HT1080 (cell line): ENCODE data around the gene SLC19A1. TPM values are rescaled to one million over a fixed set of nuclear protein-coding genes. Genes with fewer than 3 reads are reported as not detected.

Experiments
- DNase-seq: peaks from one replicate; pipeline ENCODE4 v3.0.0-alpha.2; 2015; ENCODE audit warnings: low read depth
- polyA plus RNA-seq, 2 experiments: library from polyadenylated mRNA; depleted of rRNA; stranded (reverse); fragments of >200 nt; gene quantifications; 2 replicates each; pipeline ENCODE4 v1.2.3, GENCODE V29; 2015
- total RNA-seq: library from RNA; depleted of rRNA; stranded (reverse); fragments of >200 nt; shearing (Covaris generic); gene quantifications from 2 replicates; pipeline ENCODE4 v1.2.3, GENCODE V29; 2014; rRNA removed

Gene SLC19A1
- total RNA-seq = 32.6 and 46.8 TPM in 2 replicates
- polyA plus RNA-seq (2015; cell fraction: cytosol; rRNA removed) = 31.0 and 36.3 TPM in 2 replicates
- 49.5 and 52.0 TPM in 2 replicates for polyA plus RNA-seq (2015; cell fraction: nucleus; rRNA removed)

DNA sequence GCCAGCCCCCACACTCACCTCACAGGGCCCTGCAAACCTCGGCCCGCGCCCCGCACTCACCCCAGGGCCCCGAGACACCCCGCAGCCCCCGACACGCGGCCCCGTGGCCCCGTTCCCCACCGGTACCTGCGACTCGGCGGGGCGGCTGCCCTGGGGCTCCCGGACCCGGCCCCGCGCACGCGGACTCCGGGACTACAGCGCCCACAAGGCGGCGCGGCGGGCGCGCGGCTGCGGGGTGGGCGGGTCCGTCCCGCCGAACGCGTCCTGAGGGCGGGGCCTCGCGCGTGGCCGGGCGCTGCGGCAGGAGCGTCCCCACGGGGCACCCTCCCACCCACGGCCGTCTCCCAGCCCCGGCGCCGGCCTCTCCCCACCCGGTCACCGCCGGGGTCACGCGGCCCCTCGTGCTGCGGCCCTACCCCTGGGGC, at the start of gene SLC19A1:
SLC19A1 (minus strand) TSS at position 199 of the 425 bp plus-strand sequence. CDS start 4,481 bp downstream, outside the sequence.
- no peak for DNase-seq

DNA sequence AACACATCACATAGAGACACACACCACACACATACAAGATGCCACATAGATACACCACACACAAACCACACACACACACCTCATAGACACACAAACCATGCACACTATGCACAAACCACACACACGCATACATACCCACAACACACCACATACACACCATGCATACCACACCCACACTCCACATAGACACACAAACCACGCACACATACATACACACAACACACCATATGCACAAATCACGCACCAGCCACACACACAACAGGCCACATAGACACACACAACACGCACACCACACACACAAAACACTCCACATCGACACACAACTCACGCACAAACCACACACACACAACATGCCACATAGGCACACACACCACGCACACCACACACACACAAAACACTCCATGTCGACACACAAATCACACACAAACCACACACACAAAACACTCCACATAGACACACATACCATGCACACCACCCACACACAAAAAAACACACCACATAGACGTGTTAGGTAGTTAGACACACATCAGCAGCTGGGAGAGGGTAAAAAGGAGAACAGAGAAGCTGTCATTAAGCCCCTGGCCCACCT, 49.5 kb upstream of the SLC19A1 start:
- DNase-seq = no peak

- DNase-seq = no peak
These were observed 48.7 kb upstream of the SLC19A1 start for GRCh38 chr21:45590726-45591618.

DNA sequence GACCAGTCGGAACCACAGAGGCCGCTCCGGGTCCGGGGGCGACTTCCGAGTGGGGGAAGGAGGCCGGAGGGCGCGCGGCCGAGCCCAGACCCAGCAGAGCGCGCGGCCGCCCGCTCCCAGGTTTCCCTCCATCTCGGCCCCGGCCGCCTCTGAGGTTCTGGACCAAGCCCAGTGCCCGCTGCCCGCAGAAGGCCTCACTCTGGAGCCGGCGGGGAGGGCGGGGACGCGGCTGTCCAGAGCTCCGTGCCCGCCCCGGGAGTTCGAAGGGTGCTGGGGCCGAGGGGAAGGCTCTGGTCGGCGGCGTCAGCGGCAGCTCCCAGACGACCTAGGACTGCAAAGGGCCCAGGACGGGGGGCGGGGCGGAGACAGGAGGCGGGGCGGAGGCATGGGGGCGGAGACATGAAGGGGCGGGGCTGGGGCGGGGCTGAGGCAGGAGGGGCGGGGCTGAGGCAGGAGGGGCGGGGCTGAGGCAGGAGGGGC, 48.0 kb upstream of the SLC19A1 start:
- no peak for DNase-seq

DNA sequence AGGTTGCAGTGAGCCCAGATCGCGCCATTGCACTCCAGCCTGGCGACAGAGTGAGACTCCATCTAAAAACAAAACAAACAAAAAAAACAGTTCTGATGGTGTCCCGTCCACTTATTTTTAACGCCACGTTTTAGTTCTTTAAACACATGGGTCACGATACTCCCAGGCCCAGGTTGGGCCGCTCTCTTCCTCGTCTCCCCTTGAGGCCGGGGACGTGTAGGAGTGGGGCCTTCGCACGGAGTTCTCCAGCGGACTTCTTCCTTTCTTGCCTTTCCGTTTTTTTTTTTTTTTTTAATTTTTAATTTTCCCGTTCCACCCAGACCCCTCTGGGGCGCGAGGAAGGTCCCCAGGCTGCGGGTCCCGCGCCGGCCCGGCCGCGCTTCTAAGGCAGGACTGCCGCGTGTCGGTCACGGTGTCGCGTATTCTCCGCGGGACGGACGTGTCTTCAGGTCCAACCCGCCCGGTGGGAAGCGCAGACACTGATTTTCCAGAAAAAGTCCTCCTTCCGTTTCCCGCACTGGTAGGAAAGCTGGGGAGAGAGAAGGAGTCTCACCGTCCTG, 47.5 kb upstream of the SLC19A1 start:
- no peak for DNase-seq

DNA sequence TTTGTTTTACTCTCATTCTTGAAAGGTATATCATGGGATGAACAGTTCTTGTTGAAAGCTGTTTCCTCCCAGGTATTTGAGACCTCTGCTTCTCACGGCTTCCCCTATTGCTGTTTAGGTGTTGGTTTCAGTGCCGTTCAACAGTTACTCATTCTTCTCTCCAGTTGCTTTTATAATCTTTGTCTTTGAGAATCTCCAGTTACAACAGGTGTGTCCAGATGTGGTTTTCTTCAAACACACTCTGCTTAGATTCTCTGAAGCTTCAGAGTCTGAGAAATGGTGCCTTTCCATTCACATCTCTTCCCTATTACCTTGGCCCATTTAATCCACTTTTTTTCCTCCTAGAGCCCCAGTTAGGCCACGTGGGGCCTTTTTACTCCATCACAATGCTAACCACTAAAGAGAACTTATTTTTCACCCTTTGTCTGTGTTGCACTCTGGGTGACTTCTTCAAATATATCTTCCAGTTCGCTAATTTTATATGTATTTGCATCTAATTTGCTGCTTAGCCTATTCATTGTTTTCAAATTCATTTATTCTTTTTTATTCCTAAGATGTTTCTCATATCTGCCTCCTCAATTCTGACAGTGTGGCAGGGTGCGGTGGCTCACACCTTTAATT, 46.7 kb upstream of the SLC19A1 start:
- no peak for DNase-seq

- no peak for DNase-seq
These were observed 46.0 kb upstream of the SLC19A1 start for GRCh38 chr21:45588086-45588825.

DNA sequence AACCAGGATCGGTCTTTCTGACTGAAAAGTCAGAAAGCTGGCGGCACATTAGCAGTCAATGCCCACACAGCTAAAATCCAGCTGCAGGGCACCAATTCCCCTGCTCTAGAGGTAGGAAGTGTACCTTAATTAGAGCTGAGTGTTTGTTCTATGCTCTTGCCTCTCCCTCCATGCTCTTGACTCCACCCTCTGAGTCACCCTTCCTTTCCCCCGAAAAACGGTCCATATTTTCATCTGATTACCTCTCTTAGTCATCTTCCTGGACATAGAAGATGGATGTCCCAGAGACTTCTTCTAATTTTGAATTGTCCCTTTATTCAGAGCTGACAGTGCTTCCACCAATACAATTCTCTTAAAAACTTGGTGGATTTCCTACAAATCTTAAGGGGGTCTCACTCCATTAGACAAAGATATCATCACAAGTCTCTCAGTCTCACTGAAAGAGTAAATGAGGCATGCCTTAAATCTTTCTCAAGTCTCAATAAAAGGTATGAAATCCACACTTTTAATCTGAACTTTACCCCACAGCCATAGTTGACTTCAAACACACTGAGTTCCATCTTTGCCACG, 44.1 kb upstream of the SLC19A1 start:
- DNase-seq = peak; percentile 5

DNA sequence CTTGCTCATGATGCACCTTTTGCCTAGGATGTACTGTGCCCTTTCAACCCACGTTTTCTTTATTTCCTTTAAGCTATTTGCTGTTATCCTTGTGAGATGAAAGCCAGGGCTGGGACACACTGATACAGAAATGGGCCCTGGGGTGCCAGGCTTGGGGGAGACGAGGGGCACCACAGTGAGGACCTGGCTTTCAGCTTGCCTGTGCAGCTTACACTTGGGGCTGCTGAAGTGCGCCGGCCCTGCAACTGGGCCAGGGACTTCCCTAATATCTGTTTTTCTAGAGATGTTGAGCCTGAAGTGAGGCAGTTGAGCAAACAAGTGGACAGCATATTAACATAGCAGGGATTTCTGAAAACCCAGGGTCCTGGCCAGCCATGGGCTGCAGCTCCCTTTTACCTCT, 42.5 kb upstream of the SLC19A1 start:
- DNase-seq = no peak

GRCh38 chr21:45583831-45584509, 41.7 kb upstream of the SLC19A1 start:
- no peak for DNase-seq

DNA sequence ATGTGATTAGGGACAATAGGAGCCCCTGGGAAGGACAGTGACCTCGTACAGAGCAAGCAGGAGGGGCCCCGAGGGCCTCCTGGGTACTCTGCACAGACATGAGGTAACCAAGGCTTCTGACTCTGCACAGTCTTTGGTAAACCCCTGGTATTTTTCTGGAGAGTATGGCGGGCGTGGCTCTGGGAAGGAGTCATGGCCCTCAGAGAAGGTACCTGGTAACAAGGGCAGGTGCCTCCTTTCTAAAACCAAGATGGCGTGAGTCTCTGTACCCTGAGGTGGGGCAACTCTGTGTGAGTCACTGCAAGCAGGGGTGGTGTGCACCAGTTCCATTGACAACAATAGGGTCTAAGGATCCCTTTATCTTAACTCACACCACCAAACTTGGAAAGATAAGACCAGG, 39.9 kb upstream of the SLC19A1 start:
- DNase-seq = no peak

DNA sequence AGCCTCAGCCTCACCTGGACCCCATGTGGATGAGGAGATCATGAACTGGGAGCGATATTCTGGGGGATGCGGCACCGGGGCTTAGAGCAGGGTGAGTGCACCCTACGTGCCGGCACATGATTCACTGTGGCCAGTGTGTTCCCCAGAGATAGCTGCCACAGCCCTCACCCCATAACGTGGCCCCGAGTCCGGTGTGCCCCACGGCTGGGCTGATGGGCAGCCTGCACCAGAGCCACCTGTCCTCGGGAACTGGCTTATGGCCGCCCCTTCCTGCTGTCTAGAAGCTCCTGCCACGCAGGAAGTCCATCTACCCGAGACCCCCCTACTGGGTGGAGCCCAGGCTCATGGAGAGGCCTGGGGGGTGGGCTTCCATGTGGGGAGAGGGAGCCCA, 39.1 kb upstream of the SLC19A1 start:
- no peak for DNase-seq

DNA sequence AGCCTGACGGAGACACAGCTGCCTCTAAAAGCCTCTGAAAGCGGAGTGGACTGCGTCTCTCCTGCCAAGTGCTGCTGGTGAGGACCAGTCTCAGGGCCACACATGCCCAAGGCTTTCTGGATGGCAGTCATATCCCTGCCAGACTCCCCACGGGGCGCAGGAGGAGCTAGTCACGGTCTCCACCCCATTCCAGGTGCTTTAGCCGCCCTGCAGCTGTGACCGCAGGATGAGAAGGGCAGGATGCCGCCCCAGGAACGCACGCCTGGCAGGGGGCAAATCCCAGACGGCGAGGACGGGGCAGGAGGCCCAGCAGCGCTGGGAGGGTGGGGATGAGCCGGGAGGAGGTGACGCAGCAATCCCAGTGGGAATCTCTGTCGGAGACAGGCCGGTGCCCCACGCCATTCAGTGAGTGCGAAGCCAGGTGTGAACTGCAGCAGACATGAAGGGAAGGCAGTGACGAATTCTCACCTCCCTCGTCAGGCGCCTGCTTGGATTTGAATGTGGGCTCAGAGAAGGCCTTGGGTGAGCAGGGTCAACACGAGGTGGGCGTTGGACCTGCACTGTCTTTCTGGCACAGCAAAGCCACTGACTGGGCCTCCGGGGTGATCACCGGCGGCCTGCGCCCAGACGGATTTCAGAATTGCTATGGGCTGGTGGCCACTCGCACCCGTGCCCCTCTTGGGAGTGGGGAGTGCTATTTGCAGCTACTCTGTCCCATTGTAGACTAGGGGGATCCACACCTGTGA, 38.5 kb upstream of the SLC19A1 start:
- no peak for DNase-seq

DNA sequence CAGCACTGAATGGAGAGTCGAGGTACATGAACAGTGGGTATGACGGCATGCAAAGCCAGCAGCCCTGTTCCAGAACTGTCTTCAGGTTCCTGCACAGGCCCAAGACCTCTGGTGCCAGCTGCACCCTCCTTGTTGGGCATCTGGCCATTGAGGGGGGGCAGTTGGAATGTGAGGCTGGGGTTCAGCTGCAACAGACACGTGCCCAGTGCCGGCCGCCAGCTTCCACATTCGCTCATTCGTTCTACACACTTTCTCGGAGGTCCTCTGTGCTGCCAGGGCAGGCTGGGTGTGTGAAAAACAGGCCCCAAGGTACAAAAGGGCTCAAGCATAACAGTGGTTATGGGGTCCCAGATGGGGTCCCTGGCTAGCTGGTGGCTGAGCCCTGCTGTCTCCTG, 37.9 kb upstream of the SLC19A1 start:
- DNase-seq = no peak

- no peak for DNase-seq
These were observed 37.3 kb upstream of the SLC19A1 start for GRCh38 chr21:45579383-45580180.

DNA sequence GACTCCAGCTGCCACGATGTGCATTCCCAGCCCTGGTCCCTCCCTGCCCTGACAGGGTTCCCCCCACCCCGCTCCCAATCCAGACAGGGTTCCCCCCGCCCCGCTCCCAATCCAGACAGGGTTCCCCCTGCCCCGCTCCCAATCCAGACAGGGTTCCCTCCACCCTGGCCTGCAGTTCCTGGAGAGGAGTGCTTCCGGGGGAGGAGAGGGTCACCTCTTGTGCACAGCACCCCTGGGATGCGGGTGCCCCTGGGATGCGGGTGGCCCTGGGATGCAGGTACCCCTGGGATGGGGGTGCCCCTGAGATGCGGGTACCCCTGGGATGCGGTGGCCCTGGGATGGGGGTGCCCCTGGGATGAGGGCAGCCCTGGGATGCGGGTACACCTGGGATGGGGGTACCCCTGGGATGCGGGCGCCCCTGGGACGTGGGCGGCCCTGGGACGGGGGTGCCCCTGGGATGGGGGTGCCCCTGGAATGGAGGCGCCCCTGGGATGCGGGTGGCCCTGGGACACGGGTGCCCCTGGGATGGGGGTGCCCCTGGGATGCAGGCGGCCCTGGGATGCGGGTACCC, 36.7 kb upstream of the SLC19A1 start:
- DNase-seq = no peak

DNA sequence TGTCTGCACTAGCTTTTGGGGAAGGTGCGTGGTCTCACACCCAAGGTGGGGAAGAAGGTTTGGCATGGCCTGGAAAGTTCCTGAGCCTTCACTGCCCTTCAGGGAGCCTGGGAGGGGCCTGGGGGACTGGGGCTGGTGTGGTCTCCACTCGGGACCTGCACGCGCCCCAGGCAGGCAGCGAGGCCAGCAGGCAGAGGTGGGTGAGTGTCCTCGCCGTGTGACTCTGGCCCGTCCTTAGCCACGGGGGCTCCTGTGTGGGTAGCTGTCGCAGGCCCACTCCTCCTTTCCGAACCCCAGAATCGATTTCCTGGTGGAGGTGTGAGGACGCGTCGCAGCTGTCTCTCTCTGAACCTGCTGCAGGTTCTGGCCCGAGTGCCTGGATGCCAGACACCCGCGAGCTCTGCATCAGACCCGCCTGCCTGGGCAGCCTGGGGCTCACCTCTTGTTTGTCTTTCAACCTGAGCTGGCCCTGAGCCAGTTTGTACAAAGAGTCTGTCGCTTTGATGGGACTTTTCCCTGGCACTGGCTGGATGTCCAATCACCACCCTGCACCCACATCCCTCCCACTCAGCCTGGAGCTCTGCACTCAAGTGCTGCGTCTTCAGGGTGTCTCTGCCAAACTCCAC, 36.0 kb upstream of the SLC19A1 start:
- DNase-seq = no peak

- no peak for DNase-seq
These were observed 35.5 kb upstream of the SLC19A1 start for GRCh38 chr21:45577801-45578175.
